WTC11 (cell line): ENCODE results near the gene RHBDD2. TPM values are rescaled to one million over a fixed set of nuclear protein-coding genes. Genes with fewer than 3 reads are reported as not detected.
"Not testable (repeated sequence)": the region's sequence is repeated elsewhere in the genome, so short reads cannot be mapped to it uniquely, and the experiment has no call there.

Source experiments
- ATAC-seq: fragments of 200-7000 bp; cut with Tn5 transposase; 2 replicates; pipeline ENCODE4 v1.10.0; 2021; ENCODE audit warnings: mild to moderate bottlenecking, moderate library complexity
- CTCF ChIA-PET: fragments of 300-600 bp; sonication (Branson Sonifier 250); formaldehyde crosslinking; loops from one replicate; lab custom pipeline; 2021; ENCODE audit warnings: antibody characterized with exemption; lab: Charles Lee
- POLR2A ChIA-PET: fragments of 350-600 bp; sonication (Branson Sonifier 250); formaldehyde crosslinking; loops from one replicate; lab custom pipeline; 2021; ENCODE audit warnings: antibody characterized with exemption; lab: Charles Lee
- DNase-seq: peaks from one replicate; pipeline ENCODE4 v3.0.0; 2021; ENCODE audit warnings: low spot score
- H3K27ac Mint-ChIP-seq: 2 replicates; pipeline ENCODE4 v1.8.0; 2021; ENCODE audit warnings: mixed read lengths
- H3K27me3 Mint-ChIP-seq: 2 replicates; pipeline ENCODE4 v1.8.0; 2021; ENCODE audit warnings: low read depth, mild to moderate bottlenecking, moderate library complexity, mixed read lengths
- H3K36me3 Mint-ChIP-seq: 2 replicates; pipeline ENCODE4 v1.8.0; 2021; ENCODE audit warnings: mixed read lengths
- H3K4me1 Mint-ChIP-seq: 2 replicates; pipeline ENCODE4 v1.8.0; 2022; ENCODE audit warnings: mixed read lengths
- H3K4me3 Mint-ChIP-seq: 2 replicates; pipeline ENCODE4 v1.8.0; 2021; ENCODE audit warnings: mild to moderate bottlenecking, moderate library complexity, mixed read lengths
- H3K9me3 Mint-ChIP-seq: 2 replicates; pipeline ENCODE4 v1.8.0; 2021; ENCODE audit warnings: mixed read lengths
- CREM ChIP-seq: sonication (generic); formaldehyde crosslinking; IDR thresholded peaks from 2 replicates; pipeline ENCODE4 v1.8.1; 2022; ENCODE audit warnings: mild to moderate bottlenecking, missing genetic modification reagents, moderate library complexity
- IRF2 ChIP-seq: sonication (generic); formaldehyde crosslinking; IDR thresholded peaks from 2 replicates; pipeline ENCODE4 v1.8.0; 2022; ENCODE audit warnings: low read depth, missing genetic modification reagents, borderline replicate concordance
- NFATC4 ChIP-seq: fragments of 250-450 bp; sonication (Bioruptor Pico); IDR thresholded peaks from 2 replicates; pipeline ENCODE4 v1.9.0; 2021; ENCODE audit warnings: mild to moderate bottlenecking
- NR3C1 ChIP-seq: sonication (generic); formaldehyde crosslinking; conservative IDR thresholded peaks from 2 replicates; pipeline ENCODE4 v1.8.1; 2023; ENCODE audit warnings: low read depth, mild to moderate bottlenecking, missing genetic modification reagents
- OVOL2 ChIP-seq: fragments of 250-450 bp; sonication (Bioruptor Pico); IDR thresholded peaks from 2 replicates; pipeline ENCODE4 v1.9.0; 2021; ENCODE audit warnings: mild to moderate bottlenecking, borderline replicate concordance
- PRRX2 ChIP-seq: fragments of 250-450 bp; sonication (Bioruptor Pico); IDR thresholded peaks from 2 replicates; pipeline ENCODE4 v1.8.0; 2021; ENCODE audit warnings: mild to moderate bottlenecking
- RELA ChIP-seq: sonication (generic); formaldehyde crosslinking; IDR thresholded peaks from 2 replicates; pipeline ENCODE4 v1.8.1; 2022; ENCODE audit warnings: missing genetic modification reagents, mild to moderate bottlenecking, borderline replicate concordance
- TEAD1 ChIP-seq: sonication (generic); formaldehyde crosslinking; IDR thresholded peaks from 2 replicates; pipeline ENCODE4 v1.8.0; 2022; ENCODE audit warnings: mild to moderate bottlenecking, missing genetic modification reagents
- ZNF396 ChIP-seq: fragments of 250-450 bp; sonication (Bioruptor Pico); IDR thresholded peaks from 2 replicates; pipeline ENCODE4 v1.8.0; 2021; ENCODE audit warnings: mild to moderate bottlenecking, moderate library complexity, borderline replicate concordance
- total RNA-seq: library from RNA; stranded (reverse); gene quantifications from 3 replicates; pipeline ENCODE4 v1.2.3, GENCODE V29; 2021
- TF ChIP-seq, protein P1 (sequence below): fragments of 250-450 bp; sonication (Bioruptor Pico); IDR thresholded peaks from 2 replicates; pipeline ENCODE4 v2.1.2; 2022; ENCODE audit warnings: mild to moderate bottlenecking, moderate library complexity
- TF ChIP-seq, protein P2 (sequence below): sonication (generic); formaldehyde crosslinking; IDR thresholded peaks from 2 replicates; pipeline ENCODE4 v1.8.0; 2022; ENCODE audit warnings: mild to moderate bottlenecking, missing genetic modification reagents
- TF ChIP-seq, protein P3 (sequence below): sonication (generic); formaldehyde crosslinking; conservative IDR thresholded peaks from 2 replicates; pipeline ENCODE4 v1.8.1; 2023; ENCODE audit warnings: mild to moderate bottlenecking, low read depth, missing genetic modification reagents, moderate library complexity
- TF ChIP-seq, protein P4 (sequence below): fragments of 250-450 bp; sonication (Bioruptor Pico); IDR thresholded peaks from 2 replicates; pipeline ENCODE4 v1.9.0; 2021; ENCODE audit warnings: mild to moderate bottlenecking, borderline replicate concordance
- TF ChIP-seq, protein P5 (sequence below): fragments of 250-450 bp; sonication (Bioruptor Pico); IDR thresholded peaks from 2 replicates; pipeline ENCODE4 v1.9.0; 2021; ENCODE audit warnings: mild to moderate bottlenecking
- TF ChIP-seq, protein P6 (sequence below): sonication (generic); formaldehyde crosslinking; IDR thresholded peaks from 2 replicates; pipeline ENCODE4 v1.8.0; 2022; ENCODE audit warnings: mild to moderate bottlenecking, missing genetic modification reagents
- TF ChIP-seq, protein P7 (sequence below): sonication (generic); formaldehyde crosslinking; IDR thresholded peaks from 2 replicates; pipeline ENCODE4 v1.8.1; 2022; ENCODE audit warnings: low read depth, mild to moderate bottlenecking, moderate library complexity, missing genetic modification reagents, borderline replicate concordance

Gene RHBDD2
- total RNA-seq, 1 experiment from 2014 or later: 34.3 TPM

DNA sequence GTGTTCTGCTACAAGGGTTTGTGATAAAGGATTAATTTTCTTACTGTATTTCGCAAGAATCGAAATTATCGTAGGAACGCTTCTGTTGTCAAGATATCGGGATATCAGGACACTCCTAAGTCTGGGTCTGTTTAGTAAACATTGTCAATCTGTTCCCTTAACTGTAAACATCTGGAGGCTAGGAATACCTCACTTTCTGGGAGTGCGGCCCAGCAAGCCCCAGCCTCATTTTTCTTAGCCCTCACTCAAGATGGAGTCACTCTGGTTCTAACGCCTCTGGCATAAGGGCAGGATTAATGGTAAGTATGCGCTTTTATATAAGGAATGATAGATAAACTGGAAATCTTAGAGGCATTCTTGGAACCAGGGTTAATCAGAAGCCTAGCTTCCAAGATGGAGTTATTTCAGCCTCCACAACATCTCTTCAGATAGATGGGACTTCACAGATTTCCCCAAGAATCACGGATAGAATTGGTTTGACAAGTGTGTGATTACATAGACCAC, 35.2 kb upstream of the RHBDD2 start (continued):
- TF ChIP-seq, protein P1, sequence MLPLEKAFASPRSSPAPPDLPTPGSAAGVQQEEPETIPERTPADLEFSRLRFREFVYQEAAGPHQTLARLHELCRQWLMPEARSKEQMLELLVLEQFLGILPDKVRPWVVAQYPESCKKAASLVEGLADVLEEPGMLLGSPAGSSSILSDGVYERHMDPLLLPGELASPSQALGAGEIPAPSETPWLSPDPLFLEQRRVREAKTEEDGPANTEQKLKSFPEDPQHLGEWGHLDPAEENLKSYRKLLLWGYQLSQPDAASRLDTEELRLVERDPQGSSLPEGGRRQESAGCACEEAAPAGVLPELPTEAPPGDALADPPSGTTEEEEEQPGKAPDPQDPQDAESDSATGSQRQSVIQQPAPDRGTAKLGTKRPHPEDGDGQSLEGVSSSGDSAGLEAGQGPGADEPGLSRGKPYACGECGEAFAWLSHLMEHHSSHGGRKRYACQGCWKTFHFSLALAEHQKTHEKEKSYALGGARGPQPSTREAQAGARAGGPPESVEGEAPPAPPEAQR (CRISPR knock-in tag): no peak
- TF ChIP-seq RELA: no peak
- no peak for TF ChIP-seq NR3C1 (CRISPR knock-in tag)
- TF ChIP-seq, protein P2, sequence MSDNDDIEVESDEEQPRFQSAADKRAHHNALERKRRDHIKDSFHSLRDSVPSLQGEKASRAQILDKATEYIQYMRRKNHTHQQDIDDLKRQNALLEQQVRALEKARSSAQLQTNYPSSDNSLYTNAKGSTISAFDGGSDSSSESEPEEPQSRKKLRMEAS (CRISPR knock-in tag): no peak
- no peak for TF ChIP-seq TEAD1 (CRISPR knock-in tag)
- TF ChIP-seq IRF2 (CRISPR knock-in tag): no peak

DNA sequence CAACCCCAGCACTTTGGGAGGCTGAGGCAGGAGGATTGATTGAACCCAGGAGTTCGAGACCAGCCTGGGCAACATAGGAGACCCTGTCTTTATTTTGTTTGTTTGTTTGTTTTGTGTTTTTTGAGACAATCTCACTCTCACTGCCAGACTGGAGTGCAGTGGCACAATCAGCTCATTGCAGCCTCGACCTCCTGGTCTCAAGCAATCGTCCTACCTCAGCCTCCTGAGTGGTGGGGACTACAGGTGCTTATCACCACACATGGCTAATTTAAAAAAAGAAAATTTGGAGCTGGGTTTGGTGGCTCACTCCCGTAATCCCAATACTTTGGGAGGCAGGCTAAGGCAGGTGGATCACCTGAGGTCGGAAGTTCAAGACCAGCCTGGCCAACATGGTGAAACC, 34.7 kb upstream of the RHBDD2 start:
- H3K27ac Mint-ChIP-seq: no peak overlapping the region
- no peaks in the 10 kb centered on the region; the same call in 1 of the 2 replicates for H3K27me3 Mint-ChIP-seq
- DNase-seq: no peak
- H3K4me3 Mint-ChIP-seq: no peak overlapping the region
- no peaks in the 10 kb centered on the region for H3K9me3 Mint-ChIP-seq
- H3K36me3 Mint-ChIP-seq: no peaks in the 10 kb centered on the region
- POLR2A ChIA-PET: no interaction called here
- CTCF ChIA-PET: no interaction called here
- no peaks in the 10 kb centered on the region for H3K4me1 Mint-ChIP-seq
- TF ChIP-seq PRRX2 (CRISPR knock-in tag): no peak
- ATAC-seq: no peak

DNA sequence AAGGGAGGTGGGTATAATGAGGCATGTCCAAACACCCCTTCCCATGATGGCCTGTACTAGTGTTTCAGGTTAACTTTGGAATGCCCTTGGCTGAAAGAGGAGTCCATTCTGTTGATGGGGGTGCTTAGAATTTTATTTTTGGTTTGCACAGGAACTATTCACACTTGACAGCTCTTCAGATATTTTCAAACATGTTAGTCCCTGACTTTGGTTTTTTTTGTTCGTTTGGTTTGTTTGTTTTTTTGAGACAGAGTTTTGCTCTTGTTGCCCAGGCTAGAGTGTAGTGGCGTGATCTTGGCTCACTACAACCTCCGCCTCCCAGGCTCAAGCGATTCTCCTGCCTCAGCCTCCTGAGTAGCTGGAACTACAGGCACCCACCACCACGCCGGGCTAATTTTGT, 33.7 kb upstream of the RHBDD2 start:
- H3K27ac Mint-ChIP-seq, H3K4me1 Mint-ChIP-seq, ATAC-seq, DNase-seq, H3K27me3 Mint-ChIP-seq, H3K36me3 Mint-ChIP-seq, H3K4me3 Mint-ChIP-seq, POLR2A ChIA-PET, H3K9me3 Mint-ChIP-seq: not testable (repeated sequence)
- CTCF ChIA-PET: interaction anchor here (0.6 kb wide), 2 partner anchors 148 to 186 kb away, joined by 3 to 5 read pairs; no protein-coding TSS in a partner anchor

DNA sequence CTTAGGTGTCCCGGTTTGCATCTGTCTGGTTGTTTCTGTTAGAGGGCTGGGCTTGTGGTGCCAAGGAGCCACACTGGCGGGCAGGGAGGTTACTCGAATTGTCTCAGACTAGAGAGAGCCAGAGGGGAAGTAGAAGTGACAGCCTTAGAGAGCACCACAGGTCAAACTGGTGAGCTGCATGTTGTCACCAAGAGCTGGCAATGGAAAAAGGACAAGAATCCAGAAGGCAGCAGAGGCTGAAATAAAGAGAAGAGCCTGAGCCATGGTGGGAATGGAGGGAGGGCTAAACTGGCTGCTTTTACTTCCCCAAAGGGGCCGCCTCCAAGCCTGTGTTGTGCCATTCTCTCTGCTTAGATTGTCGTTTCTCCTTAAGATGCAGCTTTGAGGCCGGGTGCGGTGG, 31.1 kb upstream of the RHBDD2 start:
- no peaks in the 10 kb centered on the region for H3K36me3 Mint-ChIP-seq
- no peaks in the 10 kb centered on the region; the same call in 1 of the 2 replicates for H3K27me3 Mint-ChIP-seq
- ChIA-PET POLR2A (no interaction called here), CTCF (no interaction called here)
- H3K27ac Mint-ChIP-seq: no peak overlapping the region
- no peaks in the 10 kb centered on the region for H3K4me1 Mint-ChIP-seq
- no peaks in the 10 kb centered on the region for H3K9me3 Mint-ChIP-seq
- DNase-seq: no peak
- H3K4me3 Mint-ChIP-seq: no peak overlapping the region
- ATAC-seq: no peak
- TF ChIP-seq OVOL2 (CRISPR knock-in tag): no peak
- TF ChIP-seq, protein P3, sequence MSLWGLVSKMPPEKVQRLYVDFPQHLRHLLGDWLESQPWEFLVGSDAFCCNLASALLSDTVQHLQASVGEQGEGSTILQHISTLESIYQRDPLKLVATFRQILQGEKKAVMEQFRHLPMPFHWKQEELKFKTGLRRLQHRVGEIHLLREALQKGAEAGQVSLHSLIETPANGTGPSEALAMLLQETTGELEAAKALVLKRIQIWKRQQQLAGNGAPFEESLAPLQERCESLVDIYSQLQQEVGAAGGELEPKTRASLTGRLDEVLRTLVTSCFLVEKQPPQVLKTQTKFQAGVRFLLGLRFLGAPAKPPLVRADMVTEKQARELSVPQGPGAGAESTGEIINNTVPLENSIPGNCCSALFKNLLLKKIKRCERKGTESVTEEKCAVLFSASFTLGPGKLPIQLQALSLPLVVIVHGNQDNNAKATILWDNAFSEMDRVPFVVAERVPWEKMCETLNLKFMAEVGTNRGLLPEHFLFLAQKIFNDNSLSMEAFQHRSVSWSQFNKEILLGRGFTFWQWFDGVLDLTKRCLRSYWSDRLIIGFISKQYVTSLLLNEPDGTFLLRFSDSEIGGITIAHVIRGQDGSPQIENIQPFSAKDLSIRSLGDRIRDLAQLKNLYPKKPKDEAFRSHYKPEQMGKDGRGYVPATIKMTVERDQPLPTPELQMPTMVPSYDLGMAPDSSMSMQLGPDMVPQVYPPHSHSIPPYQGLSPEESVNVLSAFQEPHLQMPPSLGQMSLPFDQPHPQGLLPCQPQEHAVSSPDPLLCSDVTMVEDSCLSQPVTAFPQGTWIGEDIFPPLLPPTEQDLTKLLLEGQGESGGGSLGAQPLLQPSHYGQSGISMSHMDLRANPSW (CRISPR knock-in tag): no peak
- TF ChIP-seq, protein P4, sequence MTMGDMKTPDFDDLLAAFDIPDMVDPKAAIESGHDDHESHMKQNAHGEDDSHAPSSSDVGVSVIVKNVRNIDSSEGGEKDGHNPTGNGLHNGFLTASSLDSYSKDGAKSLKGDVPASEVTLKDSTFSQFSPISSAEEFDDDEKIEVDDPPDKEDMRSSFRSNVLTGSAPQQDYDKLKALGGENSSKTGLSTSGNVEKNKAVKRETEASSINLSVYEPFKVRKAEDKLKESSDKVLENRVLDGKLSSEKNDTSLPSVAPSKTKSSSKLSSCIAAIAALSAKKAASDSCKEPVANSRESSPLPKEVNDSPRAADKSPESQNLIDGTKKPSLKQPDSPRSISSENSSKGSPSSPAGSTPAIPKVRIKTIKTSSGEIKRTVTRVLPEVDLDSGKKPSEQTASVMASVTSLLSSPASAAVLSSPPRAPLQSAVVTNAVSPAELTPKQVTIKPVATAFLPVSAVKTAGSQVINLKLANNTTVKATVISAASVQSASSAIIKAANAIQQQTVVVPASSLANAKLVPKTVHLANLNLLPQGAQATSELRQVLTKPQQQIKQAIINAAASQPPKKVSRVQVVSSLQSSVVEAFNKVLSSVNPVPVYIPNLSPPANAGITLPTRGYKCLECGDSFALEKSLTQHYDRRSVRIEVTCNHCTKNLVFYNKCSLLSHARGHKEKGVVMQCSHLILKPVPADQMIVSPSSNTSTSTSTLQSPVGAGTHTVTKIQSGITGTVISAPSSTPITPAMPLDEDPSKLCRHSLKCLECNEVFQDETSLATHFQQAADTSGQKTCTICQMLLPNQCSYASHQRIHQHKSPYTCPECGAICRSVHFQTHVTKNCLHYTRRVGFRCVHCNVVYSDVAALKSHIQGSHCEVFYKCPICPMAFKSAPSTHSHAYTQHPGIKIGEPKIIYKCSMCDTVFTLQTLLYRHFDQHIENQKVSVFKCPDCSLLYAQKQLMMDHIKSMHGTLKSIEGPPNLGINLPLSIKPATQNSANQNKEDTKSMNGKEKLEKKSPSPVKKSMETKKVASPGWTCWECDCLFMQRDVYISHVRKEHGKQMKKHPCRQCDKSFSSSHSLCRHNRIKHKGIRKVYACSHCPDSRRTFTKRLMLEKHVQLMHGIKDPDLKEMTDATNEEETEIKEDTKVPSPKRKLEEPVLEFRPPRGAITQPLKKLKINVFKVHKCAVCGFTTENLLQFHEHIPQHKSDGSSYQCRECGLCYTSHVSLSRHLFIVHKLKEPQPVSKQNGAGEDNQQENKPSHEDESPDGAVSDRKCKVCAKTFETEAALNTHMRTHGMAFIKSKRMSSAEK (CRISPR knock-in tag): no peak
- TF ChIP-seq ZNF396: no peak
- no peak for TF ChIP-seq CREM (CRISPR knock-in tag)
- TF ChIP-seq, protein P5, sequence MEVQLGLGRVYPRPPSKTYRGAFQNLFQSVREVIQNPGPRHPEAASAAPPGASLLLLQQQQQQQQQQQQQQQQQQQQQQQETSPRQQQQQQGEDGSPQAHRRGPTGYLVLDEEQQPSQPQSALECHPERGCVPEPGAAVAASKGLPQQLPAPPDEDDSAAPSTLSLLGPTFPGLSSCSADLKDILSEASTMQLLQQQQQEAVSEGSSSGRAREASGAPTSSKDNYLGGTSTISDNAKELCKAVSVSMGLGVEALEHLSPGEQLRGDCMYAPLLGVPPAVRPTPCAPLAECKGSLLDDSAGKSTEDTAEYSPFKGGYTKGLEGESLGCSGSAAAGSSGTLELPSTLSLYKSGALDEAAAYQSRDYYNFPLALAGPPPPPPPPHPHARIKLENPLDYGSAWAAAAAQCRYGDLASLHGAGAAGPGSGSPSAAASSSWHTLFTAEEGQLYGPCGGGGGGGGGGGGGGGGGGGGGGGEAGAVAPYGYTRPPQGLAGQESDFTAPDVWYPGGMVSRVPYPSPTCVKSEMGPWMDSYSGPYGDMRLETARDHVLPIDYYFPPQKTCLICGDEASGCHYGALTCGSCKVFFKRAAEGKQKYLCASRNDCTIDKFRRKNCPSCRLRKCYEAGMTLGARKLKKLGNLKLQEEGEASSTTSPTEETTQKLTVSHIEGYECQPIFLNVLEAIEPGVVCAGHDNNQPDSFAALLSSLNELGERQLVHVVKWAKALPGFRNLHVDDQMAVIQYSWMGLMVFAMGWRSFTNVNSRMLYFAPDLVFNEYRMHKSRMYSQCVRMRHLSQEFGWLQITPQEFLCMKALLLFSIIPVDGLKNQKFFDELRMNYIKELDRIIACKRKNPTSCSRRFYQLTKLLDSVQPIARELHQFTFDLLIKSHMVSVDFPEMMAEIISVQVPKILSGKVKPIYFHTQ (CRISPR knock-in tag): no peak
- TF ChIP-seq, protein P6, sequence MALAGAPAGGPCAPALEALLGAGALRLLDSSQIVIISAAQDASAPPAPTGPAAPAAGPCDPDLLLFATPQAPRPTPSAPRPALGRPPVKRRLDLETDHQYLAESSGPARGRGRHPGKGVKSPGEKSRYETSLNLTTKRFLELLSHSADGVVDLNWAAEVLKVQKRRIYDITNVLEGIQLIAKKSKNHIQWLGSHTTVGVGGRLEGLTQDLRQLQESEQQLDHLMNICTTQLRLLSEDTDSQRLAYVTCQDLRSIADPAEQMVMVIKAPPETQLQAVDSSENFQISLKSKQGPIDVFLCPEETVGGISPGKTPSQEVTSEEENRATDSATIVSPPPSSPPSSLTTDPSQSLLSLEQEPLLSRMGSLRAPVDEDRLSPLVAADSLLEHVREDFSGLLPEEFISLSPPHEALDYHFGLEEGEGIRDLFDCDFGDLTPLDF: no peak
- no peak for TF ChIP-seq NR3C1 (CRISPR knock-in tag)
- TF ChIP-seq, protein P7, sequence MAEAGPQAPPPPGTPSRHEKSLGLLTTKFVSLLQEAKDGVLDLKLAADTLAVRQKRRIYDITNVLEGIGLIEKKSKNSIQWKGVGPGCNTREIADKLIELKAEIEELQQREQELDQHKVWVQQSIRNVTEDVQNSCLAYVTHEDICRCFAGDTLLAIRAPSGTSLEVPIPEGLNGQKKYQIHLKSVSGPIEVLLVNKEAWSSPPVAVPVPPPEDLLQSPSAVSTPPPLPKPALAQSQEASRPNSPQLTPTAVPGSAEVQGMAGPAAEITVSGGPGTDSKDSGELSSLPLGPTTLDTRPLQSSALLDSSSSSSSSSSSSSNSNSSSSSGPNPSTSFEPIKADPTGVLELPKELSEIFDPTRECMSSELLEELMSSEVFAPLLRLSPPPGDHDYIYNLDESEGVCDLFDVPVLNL: no peak
- no peak for TF ChIP-seq NFATC4 (CRISPR knock-in tag)
